ENCODE results near the gene CACNA1G. TPM values are rescaled to one million over a fixed set of nuclear protein-coding genes. Genes with fewer than 3 reads are reported as not detected.

Gene CACNA1G
- total and polyA plus RNA-seq, 2 experiments from 2014 or later = 3.5 to 4.8 TPM

GRCh38 chr17:50659179-50659578 lies 98.7 kb downstream of the CACNA1G start:
- Histone ChIP-seq H3K4me1 (ENCODE audit: insufficient read depth) (peaks cover 22% of the 10 kb centered on the region), H2AFZ (no peak overlapping the region)
- no peak for DNase-seq (ENCODE audit: low spot score)

GRCh38 chr17:50660042-50660886 lies 99.7 kb downstream of the CACNA1G start:
- Histone ChIP-seq H3K27me3 (no peaks in the 10 kb centered on the region), H3K9me3 (ENCODE audit: low read depth) (no peaks in the 10 kb centered on the region), H3K9me2 (replicated peaks; ENCODE audit: insufficient read depth) (no peaks in the 10 kb centered on the region), H4K20me1 (ENCODE audit: insufficient read depth, poor library complexity, severe bottlenecking) (no peaks in the 10 kb centered on the region), H3K4me3 (no peak overlapping the region), H3K36me3 (replicated peaks; ENCODE audit: insufficient read depth, low read depth) (no peaks in the 10 kb centered on the region), H3K4me1 (ENCODE audit: insufficient read depth) (peaks cover 22% of the 10 kb centered on the region), H3K79me2 (no peaks in the 10 kb centered on the region), H3K27ac (peak overlapping the region; percentile 81), H3K4me2 (no peak overlapping the region), H2AFZ (no peak overlapping the region)
- no peak for DNase-seq (ENCODE audit: low spot score)
- WGBS (ENCODE audit: low lambda C conversion rate, missing lambda C conversion rate) = 70% methylated on average over 10 of the region's 11 CpGs
- TF ChIP-seq EZH2phosphoT487 (IDR thresholded peaks at IDR 0.05; ENCODE audit: low read depth, severe bottlenecking, unreplicated experiment) (no peak), CTCF (IDR thresholded peaks at IDR 0.05; ENCODE audit: poor library complexity) (no peak), EZH2 (IDR thresholded peaks at IDR 0.05; ENCODE audit: borderline replicate concordance) (no peak)

More at GRCh38 chr17:50659179-50659578, 98.7 kb downstream of the CACNA1G start:
- Histone ChIP-seq H3K36me3 (replicated peaks; ENCODE audit: insufficient read depth, low read depth) (no peaks in the 10 kb centered on the region), H3K79me2 (no peaks in the 10 kb centered on the region), H3K9me3 (ENCODE audit: low read depth) (no peaks in the 10 kb centered on the region), H3K4me3 (no peak overlapping the region), H3K27ac (no peak overlapping the region), H4K20me1 (ENCODE audit: insufficient read depth, poor library complexity, severe bottlenecking) (no peaks in the 10 kb centered on the region), H3K27me3 (no peaks in the 10 kb centered on the region), H3K4me2 (no peak overlapping the region), H3K9me2 (replicated peaks; ENCODE audit: insufficient read depth) (no peaks in the 10 kb centered on the region)
- WGBS (ENCODE audit: low lambda C conversion rate, missing lambda C conversion rate) = 85% methylated on average over 10 of the region's 10 CpGs
- TF ChIP-seq EZH2 (IDR thresholded peaks at IDR 0.05; ENCODE audit: borderline replicate concordance) (no peak), CTCF (IDR thresholded peaks at IDR 0.05; ENCODE audit: poor library complexity) (no peak), EZH2phosphoT487 (IDR thresholded peaks at IDR 0.05; ENCODE audit: low read depth, severe bottlenecking, unreplicated experiment) (no peak)

GRCh38 chr17:50660887-50661345 lies 100.4 kb downstream of the CACNA1G start:
- no peak overlapping the region for H2AFZ ChIP-seq

More at GRCh38 chr17:50660887-50661345, 100.4 kb downstream of the CACNA1G start:
- TF ChIP-seq CTCF (IDR thresholded peaks at IDR 0.05; ENCODE audit: poor library complexity) (no peak), EZH2phosphoT487 (IDR thresholded peaks at IDR 0.05; ENCODE audit: low read depth, severe bottlenecking, unreplicated experiment) (no peak), EZH2 (IDR thresholded peaks at IDR 0.05; ENCODE audit: borderline replicate concordance) (no peak)
- Histone ChIP-seq H3K27me3 (no peaks in the 10 kb centered on the region), H3K9me3 (ENCODE audit: low read depth) (no peaks in the 10 kb centered on the region), H3K27ac (peak overlapping the region; percentile 81), H3K9me2 (replicated peaks; ENCODE audit: insufficient read depth) (no peaks in the 10 kb centered on the region), H3K36me3 (replicated peaks; ENCODE audit: insufficient read depth, low read depth) (no peaks in the 10 kb centered on the region), H3K4me2 (no peak overlapping the region), H3K4me1 (ENCODE audit: insufficient read depth) (peaks cover 22% of the 10 kb centered on the region), H4K20me1 (ENCODE audit: insufficient read depth, poor library complexity, severe bottlenecking) (no peaks in the 10 kb centered on the region), H3K4me3 (no peak overlapping the region), H3K79me2 (no peaks in the 10 kb centered on the region)
- DNase-seq (ENCODE audit: low spot score) = no peak
- 82% methylated on average over 10 of the region's 10 CpGs for WGBS (ENCODE audit: low lambda C conversion rate, missing lambda C conversion rate)

Data from hepatocyte (in vitro differentiated cells).